ENCODE data around the gene RIPK4. TPM values are rescaled to one million over a fixed set of nuclear protein-coding genes. Genes with fewer than 3 reads are reported as not detected.

Gene RIPK4
- total and polyA plus RNA-seq, 2 of the 13 experiments (the other 11 are each of a cell fraction or from before 2014, with no cell fraction given) = 3.1 to 4.9 TPM

DNA sequence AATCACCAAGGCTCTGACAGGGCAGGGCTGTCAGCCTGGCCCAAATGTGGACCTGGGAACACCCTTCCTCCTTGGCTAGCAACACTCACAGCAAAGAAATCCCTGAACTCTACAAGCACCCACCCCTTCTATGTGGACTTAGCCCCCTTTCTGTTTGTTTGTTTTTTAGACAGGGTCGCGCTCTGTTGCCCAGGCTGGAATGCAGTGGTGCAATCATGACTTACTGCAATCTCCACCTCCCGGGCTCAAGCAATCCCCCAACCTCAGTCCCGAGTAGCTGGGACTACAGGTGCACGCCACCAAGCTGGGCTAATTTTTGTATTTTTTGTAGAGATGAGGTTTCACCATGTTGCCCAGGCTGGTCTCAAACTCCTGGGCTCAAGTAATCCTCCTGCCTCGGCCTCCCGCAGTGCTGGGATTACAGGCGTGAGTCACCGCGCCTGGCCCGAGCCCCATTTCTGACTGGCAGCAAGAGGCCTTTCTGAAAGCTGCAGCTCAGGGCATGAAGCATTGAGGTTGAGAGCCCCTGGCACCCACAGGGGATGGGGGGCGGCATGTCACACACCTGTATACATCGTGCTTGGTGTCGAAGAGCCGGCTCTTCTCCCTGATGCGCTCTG is 16.2 kb downstream of the RIPK4 start (continued):
- TF ChIP-seq YEATS2 (CRISPR knock-in tag; IDR thresholded peaks at IDR 0.05; ENCODE audit: borderline replicate concordance) (no peak), ZNF777 (CRISPR knock-in tag; IDR thresholded peaks at IDR 0.05) (no peak), ZNF550 (CRISPR knock-in tag; IDR thresholded peaks at IDR 0.05; ENCODE audit: borderline replicate concordance) (no peak), ETV5 (CRISPR knock-in tag; IDR thresholded peaks at IDR 0.05; ENCODE audit: borderline replicate concordance) (peak; percentile 19; the same call in 1 of the 2 replicates), MEIS2 (CRISPR knock-in tag; IDR thresholded peaks at IDR 0.05) (no peak), ZEB1 (IDR thresholded peaks at IDR 0.05; ENCODE audit: insufficient replicate concordance, low read depth) (no peak), PITX1 (CRISPR knock-in tag; IDR thresholded peaks at IDR 0.05) (peak; percentile 84; the same call in 1 of the 2 replicates), ZNF451 (CRISPR knock-in tag; IDR thresholded peaks at IDR 0.05) (no peak), HNRNPK (IDR thresholded peaks at IDR 0.05; ENCODE audit: low read depth, low read length, poor library complexity, severe bottlenecking) (no peak), PAWR (CRISPR knock-in tag; IDR thresholded peaks at IDR 0.05; ENCODE audit: borderline replicate concordance) (no peak), NCOA1 (CRISPR knock-in tag; IDR thresholded peaks at IDR 0.05) (0 out of 2 replicates have a peak, but pooled peaks have one; percentile 35), MTA3 (CRISPR knock-in tag; IDR thresholded peaks at IDR 0.05) (no peak), ZNF562 (CRISPR knock-in tag; IDR thresholded peaks at IDR 0.05; ENCODE audit: borderline replicate concordance) (no peak), SYNCRIP (IDR thresholded peaks at IDR 0.05; ENCODE audit: insufficient read depth, low read depth, low read length) (no peak), TAF1 (CRISPR knock-in tag; IDR thresholded peaks at IDR 0.05) (no peak), SPEN (CRISPR knock-in tag; IDR thresholded peaks at IDR 0.05; ENCODE audit: low read depth) (no peak), KLF6 (CRISPR knock-in tag; IDR thresholded peaks at IDR 0.05) (no peak), MAF1 (CRISPR knock-in tag; IDR thresholded peaks at IDR 0.05; ENCODE audit: borderline replicate concordance) (no peak), POLR2AphosphoS5 (IDR thresholded peaks at IDR 0.05; ENCODE audit: low read depth, low read length) (no peak), ATM (IDR thresholded peaks at IDR 0.05; ENCODE audit: borderline replicate concordance) (no peak), ZNF205 (CRISPR knock-in tag; IDR thresholded peaks at IDR 0.05) (no peak), MTF2 (CRISPR knock-in tag; IDR thresholded peaks at IDR 0.05; ENCODE audit: borderline replicate concordance) (no peak), MXD3 (CRISPR knock-in tag; IDR thresholded peaks at IDR 0.05) (no peak), ZNF253 (CRISPR knock-in tag; IDR thresholded peaks at IDR 0.05; ENCODE audit: borderline replicate concordance) (no peak), SRSF9 (IDR thresholded peaks at IDR 0.05; ENCODE audit: borderline replicate concordance, insufficient read depth, low read depth, low read length, poor library complexity, severe bottlenecking) (no peak)
- TF ChIP-seq, protein P1, sequence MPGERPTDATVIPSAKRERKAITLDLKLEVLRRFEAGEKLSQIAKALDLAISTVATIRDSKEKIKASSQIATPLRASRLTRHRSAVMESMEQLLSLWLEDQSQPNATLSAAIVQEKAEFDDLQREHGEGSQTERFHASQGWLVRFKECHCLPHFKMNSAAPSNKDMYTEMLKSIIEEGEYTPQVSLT (CRISPR knock-in tag; IDR thresholded peaks at IDR 0.05; ENCODE audit: borderline replicate concordance, low read depth) = no peak
- TF ChIP-seq, protein P2, sequence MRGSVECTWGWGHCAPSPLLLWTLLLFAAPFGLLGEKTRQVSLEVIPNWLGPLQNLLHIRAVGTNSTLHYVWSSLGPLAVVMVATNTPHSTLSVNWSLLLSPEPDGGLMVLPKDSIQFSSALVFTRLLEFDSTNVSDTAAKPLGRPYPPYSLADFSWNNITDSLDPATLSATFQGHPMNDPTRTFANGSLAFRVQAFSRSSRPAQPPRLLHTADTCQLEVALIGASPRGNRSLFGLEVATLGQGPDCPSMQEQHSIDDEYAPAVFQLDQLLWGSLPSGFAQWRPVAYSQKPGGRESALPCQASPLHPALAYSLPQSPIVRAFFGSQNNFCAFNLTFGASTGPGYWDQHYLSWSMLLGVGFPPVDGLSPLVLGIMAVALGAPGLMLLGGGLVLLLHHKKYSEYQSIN (CRISPR knock-in tag; IDR thresholded peaks at IDR 0.05; ENCODE audit: borderline replicate concordance) = no peak
- TF ChIP-seq, protein P3, sequence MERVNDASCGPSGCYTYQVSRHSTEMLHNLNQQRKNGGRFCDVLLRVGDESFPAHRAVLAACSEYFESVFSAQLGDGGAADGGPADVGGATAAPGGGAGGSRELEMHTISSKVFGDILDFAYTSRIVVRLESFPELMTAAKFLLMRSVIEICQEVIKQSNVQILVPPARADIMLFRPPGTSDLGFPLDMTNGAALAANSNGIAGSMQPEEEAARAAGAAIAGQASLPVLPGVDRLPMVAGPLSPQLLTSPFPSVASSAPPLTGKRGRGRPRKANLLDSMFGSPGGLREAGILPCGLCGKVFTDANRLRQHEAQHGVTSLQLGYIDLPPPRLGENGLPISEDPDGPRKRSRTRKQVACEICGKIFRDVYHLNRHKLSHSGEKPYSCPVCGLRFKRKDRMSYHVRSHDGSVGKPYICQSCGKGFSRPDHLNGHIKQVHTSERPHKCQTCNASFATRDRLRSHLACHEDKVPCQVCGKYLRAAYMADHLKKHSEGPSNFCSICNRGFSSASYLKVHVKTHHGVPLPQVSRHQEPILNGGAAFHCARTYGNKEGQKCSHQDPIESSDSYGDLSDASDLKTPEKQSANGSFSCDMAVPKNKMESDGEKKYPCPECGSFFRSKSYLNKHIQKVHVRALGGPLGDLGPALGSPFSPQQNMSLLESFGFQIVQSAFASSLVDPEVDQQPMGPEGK (CRISPR knock-in tag; IDR thresholded peaks at IDR 0.05) = peak; percentile 85
